HG02571 (cell line): ENCODE results near the gene FRRS1L.
"Not testable (repeated sequence)": the region's sequence is repeated elsewhere in the genome, so short reads cannot be mapped to it uniquely, and the experiment has no call there.

Source experiments
- ATAC-seq: cut with Tn5 transposase; IDR thresholded peaks from one replicate; pipeline ENCODE4 v1.9.1; 2021; ENCODE audit warnings: mild to moderate bottlenecking, moderate library complexity; ENCODE audit not compliant: unreplicated experiment

The FRRS1L gene

DNA sequence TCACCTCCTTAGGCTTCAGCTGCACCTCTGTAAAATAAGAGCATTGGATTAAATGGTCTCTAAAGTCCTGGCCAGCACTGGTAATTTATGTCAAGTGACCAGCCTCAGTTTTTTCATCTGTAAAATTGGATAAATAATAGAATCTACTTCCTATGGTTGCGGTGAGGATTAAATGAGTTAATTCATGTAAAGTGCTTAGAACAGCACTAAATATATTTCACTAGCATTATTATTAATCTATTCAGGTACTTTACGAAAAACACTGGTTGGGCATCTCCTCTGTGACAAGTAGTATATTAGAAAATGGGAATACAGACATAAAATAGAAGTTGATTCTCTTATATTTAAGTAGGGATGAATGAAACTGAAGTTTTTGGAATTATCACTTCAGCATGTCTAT, 33.5 kb downstream of the FRRS1L start:
- ATAC-seq = no peak

- ATAC-seq = no peak
These were observed 34.5 kb downstream of the FRRS1L start for GRCh38 chr9:109132567-109133021.

- ATAC-seq = no peak
These were observed 37.4 kb downstream of the FRRS1L start for GRCh38 chr9:109129470-109130197.

DNA sequence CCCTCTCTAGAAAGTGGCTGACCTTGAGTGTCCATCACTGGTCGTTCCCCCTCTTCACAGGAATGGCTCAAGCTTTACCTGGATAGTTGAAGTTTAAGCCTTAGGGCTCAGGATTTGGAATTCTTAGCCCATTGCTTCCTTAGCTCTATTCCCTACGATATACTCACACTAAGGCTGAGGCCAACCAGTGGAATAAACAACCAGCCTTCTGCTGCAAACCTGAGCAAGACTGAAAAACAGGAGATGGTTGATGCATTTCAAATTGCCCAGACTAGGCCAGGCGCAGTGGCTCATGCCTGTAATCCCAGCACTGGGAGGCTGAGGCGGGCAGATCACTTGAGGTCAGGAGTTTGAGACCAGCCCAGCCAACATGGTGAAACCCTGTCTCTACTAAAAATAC, 40.4 kb downstream of the FRRS1L start:
- ATAC-seq = not testable (repeated sequence)

- ATAC-seq = no peak
These were observed 42.9 kb downstream of the FRRS1L start for GRCh38 chr9:109124121-109124520.

DNA sequence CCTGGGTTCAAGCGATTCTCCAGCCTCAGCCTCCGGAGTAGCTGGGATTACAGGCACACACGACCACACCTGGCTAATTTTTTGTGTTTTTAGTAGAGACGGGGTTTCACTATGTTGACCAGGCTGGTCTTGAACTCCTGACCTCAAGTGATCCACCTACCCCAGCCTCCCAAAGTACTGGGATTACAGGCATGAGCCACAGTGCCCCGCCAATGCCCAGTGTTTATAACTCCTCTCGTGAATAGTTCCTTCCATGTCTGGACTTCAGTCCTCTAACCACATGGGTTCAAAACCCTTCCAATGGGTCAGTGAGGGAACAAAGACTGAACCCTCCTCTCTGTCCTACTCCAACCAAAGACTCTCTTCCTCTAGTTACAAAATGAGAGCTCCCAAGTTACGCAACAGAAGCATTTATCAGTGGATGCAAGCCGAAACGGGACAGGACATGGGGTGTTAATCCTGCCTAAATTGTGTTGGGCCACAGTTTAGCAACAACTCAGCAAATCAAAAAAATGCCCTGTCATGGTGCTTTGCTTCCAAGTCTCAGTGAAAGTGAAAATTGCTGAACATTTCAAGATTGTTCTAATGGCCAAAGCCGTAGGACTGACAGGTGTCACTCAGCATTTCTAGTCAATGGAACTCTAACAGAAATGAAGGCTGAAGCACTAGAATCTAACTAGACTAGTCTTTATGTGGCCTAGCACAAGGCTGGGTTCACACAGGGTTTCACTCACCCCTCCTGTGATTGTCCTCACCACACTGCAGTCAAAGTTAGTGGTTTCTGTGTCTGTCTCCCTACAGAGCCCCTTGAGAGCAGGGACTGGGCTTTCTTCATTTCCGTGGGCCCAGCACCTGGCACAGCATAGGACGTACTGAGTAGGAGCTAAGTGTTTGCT, 44.1 kb downstream of the FRRS1L start:
- no peak for ATAC-seq

DNA sequence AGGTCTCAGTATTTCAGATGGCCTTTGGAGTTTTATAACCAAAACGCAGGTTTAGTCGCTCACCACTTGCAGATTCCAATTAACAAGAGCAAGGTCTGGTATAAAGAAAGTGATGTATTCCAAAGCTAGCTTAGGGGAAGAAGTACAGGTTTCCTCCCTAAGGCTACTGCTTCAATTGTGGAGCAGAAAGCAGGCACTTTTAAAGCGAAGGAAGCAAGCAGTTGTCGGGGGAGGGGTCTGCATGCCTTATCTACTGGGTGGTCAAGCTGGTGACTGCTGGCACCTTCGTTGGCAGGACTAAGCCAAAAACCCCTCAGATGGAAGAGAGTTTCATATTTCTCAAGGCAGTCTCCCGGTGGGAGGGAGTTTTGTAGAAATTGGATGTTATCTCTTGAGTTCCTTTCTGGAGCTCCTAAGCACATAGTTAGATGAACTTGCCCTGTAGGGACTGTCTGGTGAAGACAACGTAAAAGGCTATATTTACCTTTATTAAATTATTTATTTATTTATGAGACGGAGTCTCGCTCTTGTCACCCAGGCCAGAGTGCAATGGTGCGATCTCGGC, 45.7 kb downstream of the FRRS1L start:
- ATAC-seq = no peak

DNA sequence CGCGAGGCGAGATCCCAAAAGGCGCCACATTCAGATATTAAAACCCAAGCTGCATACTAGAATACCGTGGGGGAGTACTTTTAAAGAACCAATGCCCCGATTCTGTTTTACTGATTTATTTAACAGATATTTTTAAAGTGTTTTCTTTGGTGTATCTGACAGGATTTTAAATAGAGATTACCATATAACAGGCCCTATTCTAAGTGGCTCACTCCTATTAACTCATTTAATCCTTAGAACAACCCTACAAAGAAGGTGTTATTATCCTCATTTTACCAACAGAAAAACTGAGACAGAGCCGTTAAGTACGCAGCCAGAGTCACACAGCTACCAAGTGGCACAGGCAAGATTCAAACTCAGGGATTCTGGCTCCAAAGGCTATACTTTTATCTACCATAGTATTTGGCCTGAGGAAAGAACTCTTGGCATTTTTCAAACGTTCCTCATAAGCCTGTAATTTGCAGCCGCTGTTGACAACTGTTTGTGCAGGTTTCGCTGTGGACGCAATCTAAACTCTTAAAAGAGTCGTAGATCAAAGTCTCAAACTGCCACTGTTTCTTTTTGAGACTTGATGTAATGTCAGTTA, 46.8 kb downstream of the FRRS1L start:
- no peak for ATAC-seq

DNA sequence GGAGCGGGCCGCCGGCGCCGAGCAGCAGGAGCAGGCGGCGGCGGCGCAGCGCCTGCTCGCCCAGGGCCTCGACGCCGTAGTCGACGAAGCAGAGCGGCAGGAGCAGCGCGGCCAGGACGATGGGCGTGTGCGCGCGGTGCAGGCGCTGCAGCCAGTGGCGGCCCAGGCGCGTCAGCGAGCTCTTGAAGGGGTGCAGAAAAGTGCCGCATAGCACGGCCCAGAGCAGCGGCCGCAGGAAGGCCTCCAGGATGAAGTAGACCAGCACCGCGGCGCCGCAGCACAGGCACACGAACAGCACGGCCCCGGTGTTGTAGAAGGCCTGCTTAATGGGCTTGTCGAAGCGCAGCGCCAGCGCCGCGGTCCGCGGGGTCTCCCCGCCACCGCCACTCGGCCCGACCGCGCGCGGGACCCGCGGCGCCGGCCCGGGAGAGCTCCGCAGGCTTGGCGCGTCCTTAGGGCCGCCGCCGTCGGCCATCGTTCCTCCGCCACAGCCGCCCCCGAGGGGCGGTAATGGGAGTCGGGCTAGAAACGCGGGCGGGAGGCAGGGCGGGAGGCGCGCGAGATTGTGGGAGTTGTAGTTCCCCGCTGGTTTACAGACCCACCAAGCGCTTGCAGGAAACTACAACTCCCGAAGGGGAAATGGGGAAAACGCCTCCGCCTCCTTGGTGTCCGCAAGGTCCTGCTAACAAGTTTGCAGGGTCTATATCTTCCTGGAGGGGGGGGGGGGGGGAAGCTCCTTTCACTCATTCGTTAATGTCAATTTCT, 47.4 kb downstream of the FRRS1L start, which contains the start of gene TMEM245:
TMEM245 (minus strand) TSS at position 509 of the 765 bp plus-strand sequence; CDS start at position 475, 34 bp downstream.
- peak; percentile 91 for ATAC-seq

DNA sequence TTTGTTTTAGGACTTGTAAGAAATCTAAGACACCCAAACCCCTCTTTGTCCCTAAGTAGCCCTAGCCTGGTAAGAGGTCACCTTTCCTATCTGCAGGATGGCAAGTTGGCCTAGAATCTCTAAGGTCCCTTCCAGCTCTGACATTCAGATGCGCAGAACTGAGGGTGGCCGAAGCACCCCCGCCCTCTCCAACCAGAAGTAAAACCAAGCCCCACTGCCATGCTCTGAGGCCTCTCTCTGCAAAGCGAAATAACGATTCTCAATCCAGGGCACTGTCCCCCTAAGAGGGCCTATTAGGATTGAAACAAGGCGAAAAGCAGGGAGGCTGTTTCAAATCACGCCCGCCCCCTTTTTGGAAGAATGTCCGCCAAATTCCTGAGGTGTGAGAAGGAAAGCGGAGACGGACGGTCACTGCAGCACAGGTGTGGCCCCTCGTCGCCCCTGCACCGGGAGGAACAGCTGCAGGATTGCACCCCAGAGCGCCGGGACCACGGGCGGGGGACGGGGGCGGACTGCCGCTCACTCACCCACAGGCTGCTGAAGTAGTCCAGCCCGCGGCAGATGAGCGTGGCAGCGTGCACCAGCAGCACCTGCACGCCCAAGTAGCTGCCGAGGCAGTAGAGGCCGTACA, 48.1 kb downstream of the FRRS1L start:
- ATAC-seq = peak; percentile 16

DNA sequence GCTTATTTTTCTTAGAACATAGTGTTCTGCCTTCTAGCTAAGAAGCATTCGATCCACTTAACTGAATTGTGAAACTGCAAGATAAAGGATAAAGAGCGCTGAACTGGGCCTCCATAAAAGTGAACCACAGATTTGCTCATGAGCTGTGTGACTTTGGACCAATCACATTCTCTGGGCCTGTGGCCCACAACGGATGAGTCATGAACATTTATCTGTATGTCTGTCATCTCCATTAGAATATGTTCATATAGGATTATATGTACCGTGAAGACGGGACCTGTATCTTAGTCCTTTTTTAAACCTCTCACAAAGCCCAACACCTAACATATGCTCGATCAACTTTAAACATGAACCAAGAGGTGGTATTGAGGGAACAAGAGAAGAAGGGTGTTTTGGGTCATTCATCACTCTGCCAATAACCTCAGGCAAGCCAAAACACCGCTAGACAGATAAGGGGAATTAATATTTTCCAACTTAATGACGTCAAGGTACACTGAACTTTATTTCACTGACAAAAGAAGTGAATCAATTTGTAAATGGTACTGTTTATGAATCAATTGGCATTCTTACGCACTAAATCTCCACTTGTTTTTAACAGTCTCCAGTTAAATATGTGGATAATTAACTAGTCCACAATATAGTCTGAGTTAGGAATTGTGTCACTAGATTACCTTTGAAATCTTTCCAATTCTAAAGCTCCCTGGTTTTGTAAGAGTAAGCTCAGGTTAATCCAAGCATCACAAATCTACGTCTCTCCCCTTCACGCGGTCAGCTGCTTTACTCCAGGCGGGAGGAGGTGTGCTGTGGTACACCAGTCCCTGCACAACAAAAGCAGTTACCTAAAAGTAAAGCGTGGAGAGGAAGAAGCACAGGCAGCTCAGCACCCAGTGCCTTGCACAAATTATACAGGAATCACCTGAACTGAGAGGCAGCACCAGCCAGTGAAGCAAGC, 48.9 kb downstream of the FRRS1L start:
- ATAC-seq = no peak

- no peak for ATAC-seq
These were observed 51.0 kb downstream of the FRRS1L start for GRCh38 chr9:109115931-109116526.

DNA sequence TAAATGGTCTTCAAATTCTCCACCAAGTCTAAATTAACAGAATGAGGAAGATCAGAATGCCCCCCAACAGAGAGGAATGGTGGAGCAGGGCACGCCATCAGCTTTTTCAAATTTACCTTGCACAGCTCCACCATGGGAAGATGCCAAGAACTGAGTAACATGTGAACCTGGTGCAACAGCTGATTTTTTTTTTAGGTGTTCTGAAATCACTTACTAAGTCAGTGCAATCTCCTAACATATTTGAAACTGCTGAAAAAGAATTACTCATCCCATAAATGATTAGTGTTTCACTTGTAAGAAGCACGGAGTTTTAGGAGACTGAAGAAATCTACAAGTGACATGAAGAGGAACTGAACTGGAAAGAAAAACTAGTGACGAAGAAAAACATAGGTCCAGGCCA, 52.4 kb downstream of the FRRS1L start:
- no peak for ATAC-seq

GRCh38 chr9:109113892-109114609, 53.0 kb downstream of the FRRS1L start:
- ATAC-seq = no peak

- no peak for ATAC-seq
These were observed 53.8 kb downstream of the FRRS1L start for GRCh38 chr9:109113254-109113653.

DNA sequence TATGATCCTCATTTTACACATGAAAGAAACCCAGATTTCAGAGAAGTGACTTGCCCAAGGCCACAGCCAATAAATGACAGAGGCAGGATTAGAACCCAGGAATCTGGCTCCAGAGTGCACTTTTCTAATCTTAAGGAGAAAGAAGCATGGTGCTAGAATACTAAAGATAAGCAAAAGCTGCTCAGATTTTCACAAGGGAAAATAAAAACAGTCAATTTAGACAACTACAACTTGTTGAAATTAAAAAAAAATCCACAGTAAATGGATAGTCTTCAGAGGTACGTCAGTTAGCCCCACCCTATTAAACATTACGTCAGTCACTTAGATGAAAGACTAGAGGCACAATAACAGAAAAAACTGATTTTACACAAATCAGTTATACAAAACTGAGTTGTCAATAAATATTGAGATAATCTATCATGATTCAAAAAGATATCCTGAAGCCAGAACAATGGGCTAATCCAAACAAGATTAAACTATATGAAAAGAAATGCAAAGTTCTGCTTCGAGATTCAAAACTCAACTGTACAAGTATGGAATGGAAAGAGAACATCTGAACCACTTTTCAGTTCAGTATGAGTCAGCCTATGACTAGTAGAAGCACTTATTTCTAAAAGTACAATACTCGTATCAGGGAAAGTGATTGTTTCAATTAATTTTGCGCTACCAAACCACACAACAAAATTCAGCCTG, 56.6 kb downstream of the FRRS1L start:
- ATAC-seq = peak; percentile 79

DNA sequence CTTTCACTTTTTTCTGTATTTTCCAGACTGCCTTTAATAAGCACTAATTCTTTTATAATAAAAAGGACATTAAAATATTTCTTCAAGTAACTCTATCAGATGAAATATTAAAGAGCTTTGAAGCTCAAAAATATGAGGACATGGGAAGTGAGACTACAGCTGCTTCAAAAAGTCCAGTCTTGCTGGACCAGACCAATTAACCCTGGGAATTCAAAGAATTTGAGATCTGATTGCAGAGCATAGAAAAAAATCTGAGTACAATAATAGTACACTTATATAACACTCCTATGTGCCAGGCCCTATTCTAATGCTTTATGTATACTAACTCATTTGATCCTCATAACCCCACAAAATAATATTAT, 57.1 kb downstream of the FRRS1L start:
- no peak for ATAC-seq
